ENCODE results near the gene SMU1.
A peak's percentile ranks its signal among the peaks of the same experiment; 100 is the strongest.

Gene SMU1

DNA sequence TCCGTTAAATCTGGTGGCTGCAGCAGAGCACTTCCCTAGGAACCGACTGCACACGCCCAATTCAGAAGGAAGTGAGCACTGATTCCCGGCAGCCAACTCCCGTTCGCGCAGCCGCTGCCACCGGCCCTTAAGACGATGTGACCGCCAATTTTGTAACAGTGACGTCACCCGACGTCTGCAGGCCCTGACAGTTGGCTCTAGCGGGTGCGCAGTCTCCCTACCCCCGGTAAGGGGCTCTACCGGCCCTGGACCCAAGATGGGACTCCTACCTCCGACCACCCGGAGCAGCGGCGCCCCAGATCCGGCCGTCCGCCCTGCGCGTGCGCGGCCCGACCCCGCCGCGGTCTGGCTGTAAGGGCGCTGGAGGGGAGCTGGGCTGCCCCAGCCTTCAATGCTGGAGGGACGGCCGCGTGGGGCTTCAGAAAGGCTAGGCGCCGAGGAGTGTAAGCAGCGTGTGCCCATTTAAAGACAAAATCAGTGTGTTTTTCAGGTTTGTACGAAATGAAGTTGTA, 32.3 kb downstream of the SMU1 start (continued):
- TF ChIP-seq ZBTB49 (tag by site-specific recombination; IDR thresholded peaks at IDR 0.05; ENCODE audit: low read depth) (no peak), MEIS1 (CRISPR knock-in tag; IDR thresholded peaks at IDR 0.05; ENCODE audit: borderline replicate concordance) (no peak), ZSCAN4 (tag by site-specific recombination; IDR thresholded peaks at IDR 0.05) (no peak), ZXDB (tag by site-specific recombination; IDR thresholded peaks at IDR 0.05) (no peak), ZBTB48 (tag by site-specific recombination; IDR thresholded peaks at IDR 0.05) (no peak), TRIM28 (IDR thresholded peaks at IDR 0.05; ENCODE audit: borderline replicate concordance, low read length) (no peak), ZNF624 (tag by site-specific recombination; IDR thresholded peaks at IDR 0.05) (no peak), ATF2 (tag by site-specific recombination; IDR thresholded peaks at IDR 0.05; ENCODE audit: low read depth) (peak; percentile 96), KLF17 (tag by site-specific recombination; IDR thresholded peaks at IDR 0.05) (no peak), KLF7 (tag by site-specific recombination; IDR thresholded peaks at IDR 0.05; ENCODE audit: borderline replicate concordance) (no peak), ZNF354C (tag by site-specific recombination; IDR thresholded peaks at IDR 0.05; ENCODE audit: borderline replicate concordance, low read depth) (no peak), EGR2 (tag by site-specific recombination; IDR thresholded peaks at IDR 0.05; ENCODE audit: low read depth) (no peak), ZNF202 (tag by site-specific recombination; IDR thresholded peaks at IDR 0.05; ENCODE audit: borderline replicate concordance) (no peak), ZFP41 (tag by site-specific recombination; IDR thresholded peaks at IDR 0.05; ENCODE audit: borderline replicate concordance) (no peak), ZNF37A (tag by site-specific recombination; IDR thresholded peaks at IDR 0.05) (no peak), SETDB1 (IDR thresholded peaks at IDR 0.05; ENCODE audit: insufficient read length, low read length) (no peak), ZFP3 (tag by site-specific recombination; IDR thresholded peaks at IDR 0.05; ENCODE audit: low read depth) (no peak), ZBTB20 (tag by site-specific recombination; IDR thresholded peaks at IDR 0.05) (peak; percentile 70; the same call in 1 of the 2 replicates), OVOL3 (tag by site-specific recombination; IDR thresholded peaks at IDR 0.05) (no peak), ZNF169 (tag by site-specific recombination; IDR thresholded peaks at IDR 0.05) (no peak), SP2 (tag by site-specific recombination; IDR thresholded peaks at IDR 0.05) (peak; percentile 39), YY1 (tag by site-specific recombination; IDR thresholded peaks at IDR 0.05) (no peak), ZNF23 (tag by site-specific recombination; IDR thresholded peaks at IDR 0.05; ENCODE audit: borderline replicate concordance) (no peak)
- TF ChIP-seq, protein P1, sequence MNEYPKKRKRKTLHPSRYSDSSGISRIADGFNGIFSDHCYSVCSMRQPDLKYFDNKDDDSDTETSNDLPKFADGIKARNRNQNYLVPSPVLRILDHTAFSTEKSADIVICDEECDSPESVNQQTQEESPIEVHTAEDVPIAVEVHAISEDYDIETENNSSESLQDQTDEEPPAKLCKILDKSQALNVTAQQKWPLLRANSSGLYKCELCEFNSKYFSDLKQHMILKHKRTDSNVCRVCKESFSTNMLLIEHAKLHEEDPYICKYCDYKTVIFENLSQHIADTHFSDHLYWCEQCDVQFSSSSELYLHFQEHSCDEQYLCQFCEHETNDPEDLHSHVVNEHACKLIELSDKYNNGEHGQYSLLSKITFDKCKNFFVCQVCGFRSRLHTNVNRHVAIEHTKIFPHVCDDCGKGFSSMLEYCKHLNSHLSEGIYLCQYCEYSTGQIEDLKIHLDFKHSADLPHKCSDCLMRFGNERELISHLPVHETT (tag by site-specific recombination; IDR thresholded peaks at IDR 0.05): no peak
- TF ChIP-seq, protein P2, sequence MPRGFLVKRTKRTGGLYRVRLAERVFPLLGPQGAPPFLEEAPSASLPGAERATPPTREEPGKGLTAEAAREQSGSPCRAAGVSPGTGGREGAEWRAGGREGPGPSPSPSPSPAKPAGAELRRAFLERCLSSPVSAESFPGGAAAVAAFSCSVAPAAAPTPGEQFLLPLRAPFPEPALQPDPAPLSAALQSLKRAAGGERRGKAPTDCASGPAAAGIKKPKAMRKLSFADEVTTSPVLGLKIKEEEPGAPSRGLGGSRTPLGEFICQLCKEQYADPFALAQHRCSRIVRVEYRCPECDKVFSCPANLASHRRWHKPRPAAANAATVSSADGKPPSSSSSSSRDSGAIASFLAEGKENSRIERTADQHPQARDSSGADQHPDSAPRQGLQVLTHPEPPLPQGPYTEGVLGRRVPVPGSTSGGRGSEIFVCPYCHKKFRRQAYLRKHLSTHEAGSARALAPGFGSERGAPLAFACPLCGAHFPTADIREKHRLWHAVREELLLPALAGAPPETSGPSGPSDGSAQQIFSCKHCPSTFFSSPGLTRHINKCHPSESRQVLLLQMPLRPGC (tag by site-specific recombination; IDR thresholded peaks at IDR 0.05): no peak
- TF ChIP-seq, protein P3, sequence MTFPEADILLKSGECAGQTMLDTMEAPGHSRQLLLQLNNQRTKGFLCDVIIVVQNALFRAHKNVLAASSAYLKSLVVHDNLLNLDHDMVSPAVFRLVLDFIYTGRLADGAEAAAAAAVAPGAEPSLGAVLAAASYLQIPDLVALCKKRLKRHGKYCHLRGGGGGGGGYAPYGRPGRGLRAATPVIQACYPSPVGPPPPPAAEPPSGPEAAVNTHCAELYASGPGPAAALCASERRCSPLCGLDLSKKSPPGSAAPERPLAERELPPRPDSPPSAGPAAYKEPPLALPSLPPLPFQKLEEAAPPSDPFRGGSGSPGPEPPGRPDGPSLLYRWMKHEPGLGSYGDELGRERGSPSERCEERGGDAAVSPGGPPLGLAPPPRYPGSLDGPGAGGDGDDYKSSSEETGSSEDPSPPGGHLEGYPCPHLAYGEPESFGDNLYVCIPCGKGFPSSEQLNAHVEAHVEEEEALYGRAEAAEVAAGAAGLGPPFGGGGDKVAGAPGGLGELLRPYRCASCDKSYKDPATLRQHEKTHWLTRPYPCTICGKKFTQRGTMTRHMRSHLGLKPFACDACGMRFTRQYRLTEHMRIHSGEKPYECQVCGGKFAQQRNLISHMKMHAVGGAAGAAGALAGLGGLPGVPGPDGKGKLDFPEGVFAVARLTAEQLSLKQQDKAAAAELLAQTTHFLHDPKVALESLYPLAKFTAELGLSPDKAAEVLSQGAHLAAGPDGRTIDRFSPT (tag by site-specific recombination; IDR thresholded peaks at IDR 0.05): no peak
- TF ChIP-seq, protein P4, sequence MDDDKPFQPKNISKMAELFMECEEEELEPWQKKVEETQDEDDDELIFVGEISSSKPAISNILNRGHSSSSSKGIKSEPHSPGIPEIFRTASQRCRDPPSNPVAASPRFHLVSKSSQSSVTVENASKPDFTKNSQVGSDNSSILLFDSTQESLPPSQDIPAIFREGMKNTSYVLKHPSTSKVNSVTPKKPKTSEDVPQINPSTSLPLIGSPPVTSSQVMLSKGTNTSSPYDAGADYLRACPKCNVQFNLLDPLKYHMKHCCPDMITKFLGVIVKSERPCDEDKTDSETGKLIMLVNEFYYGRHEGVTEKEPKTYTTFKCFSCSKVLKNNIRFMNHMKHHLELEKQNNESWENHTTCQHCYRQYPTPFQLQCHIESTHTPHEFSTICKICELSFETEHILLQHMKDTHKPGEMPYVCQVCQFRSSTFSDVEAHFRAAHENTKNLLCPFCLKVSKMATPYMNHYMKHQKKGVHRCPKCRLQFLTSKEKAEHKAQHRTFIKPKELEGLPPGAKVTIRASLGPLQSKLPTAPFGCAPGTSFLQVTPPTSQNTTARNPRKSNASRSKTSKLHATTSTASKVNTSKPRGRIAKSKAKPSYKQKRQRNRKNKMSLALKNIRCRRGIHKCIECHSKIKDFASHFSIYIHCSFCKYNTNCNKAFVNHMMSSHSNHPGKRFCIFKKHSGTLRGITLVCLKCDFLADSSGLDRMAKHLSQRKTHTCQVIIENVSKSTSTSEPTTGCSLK (tag by site-specific recombination; IDR thresholded peaks at IDR 0.05): no peak
